ENCODE data around the gene SUCLG2.

Gene SUCLG2

GRCh38 chr3:67375976-67376375, 278.4 kb downstream of the SUCLG2 start:
- DNase-seq = no peak

DNA sequence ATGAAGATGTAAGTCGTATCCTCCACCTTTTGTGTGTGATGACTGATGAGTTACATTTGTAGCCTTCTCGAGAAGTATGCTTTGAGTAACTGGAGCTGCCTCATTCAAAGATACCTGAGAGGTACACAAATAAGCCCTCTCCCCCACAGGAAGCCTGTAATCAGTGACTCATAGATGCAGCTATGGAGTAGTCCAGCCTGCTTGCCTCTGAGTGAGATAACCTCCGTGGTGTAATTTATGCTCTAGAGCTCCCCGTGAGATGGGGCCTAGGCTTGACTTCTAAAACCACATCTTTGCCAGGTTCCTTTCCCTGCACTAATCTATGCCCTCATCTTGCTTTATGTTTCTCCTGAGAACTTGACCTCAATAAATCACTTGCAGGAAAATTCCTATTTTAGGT, 291.7 kb downstream of the SUCLG2 start:
- DNase-seq = no peak

DNA sequence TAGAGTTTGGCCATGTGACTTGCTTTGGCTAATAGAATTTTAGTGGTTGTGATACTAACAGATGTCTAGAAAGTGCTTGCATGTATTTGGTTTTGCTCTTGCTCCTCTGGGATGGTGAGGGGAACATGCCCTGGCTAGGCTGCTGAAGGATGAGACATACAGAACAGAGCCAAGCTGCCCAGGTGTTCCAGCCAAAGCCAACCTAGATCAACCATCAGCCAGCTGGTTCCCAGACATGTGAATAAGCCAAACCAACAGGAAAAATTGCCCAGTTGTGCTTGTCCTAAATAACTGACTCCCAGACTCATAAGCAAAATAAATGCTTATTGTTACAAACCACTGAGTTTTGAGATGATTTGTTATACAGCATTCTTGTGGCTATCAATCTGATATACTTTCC, 292.6 kb downstream of the SUCLG2 start:
- DNase-seq = no peak

GRCh38 chr3:67361323-67361722, 293.1 kb downstream of the SUCLG2 start:
- no peak for DNase-seq

GRCh38 chr3:67357610-67358458, 296.6 kb downstream of the SUCLG2 start:
- DNase-seq = peak; percentile 0

DNA sequence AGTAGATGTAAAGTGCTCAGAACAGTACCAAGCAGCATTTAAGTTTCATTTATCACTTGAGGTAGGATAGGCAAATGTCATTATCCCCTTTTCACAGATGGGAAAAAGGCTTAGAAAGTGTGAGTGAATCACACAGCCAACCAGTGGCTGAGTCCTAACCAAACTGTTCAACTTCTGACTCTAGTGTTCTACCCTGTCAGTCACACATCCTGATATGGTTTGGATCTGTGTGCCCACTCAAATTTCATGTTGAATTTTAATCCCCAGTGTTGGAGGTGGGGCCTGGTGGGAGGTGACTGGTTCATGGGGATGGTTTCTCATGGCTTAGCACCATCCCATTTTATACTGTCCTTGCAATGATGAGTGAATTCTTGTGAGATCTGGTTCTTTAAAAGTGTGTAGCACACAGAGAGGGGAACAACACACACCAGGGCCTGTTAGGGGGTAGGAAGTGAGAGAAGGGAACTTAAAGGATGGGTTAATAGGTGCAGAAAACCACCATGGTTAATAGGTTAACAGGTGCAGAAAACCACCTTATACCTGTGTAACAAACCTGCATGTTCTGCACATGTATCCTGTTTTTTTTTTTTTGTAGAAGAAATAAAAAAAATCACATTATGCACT, 304.7 kb downstream of the SUCLG2 start:
- DNase-seq = no peak

- DNase-seq = no peak
These were observed 308.3 kb downstream of the SUCLG2 start for GRCh38 chr3:67346081-67346480.

- DNase-seq = no peak
These were observed 318.6 kb downstream of the SUCLG2 start for GRCh38 chr3:67335813-67336212.

GRCh38 chr3:67334588-67334987, 319.8 kb downstream of the SUCLG2 start:
- no peak for DNase-seq

GRCh38 chr3:67329358-67329757, 325.1 kb downstream of the SUCLG2 start:
- no peak for DNase-seq

GRCh38 chr3:67327582-67327981, 326.8 kb downstream of the SUCLG2 start:
- no peak for DNase-seq

GRCh38 chr3:67325231-67325630, 329.2 kb downstream of the SUCLG2 start:
- peak; percentile 1 for DNase-seq

Measured in NCI-H2081 treated with DMSO at 0.1 percent for 48 hours (cell line).